CD14-positive monocyte (primary cell): ENCODE results near the gene FBF1. TPM values are rescaled to one million over a fixed set of nuclear protein-coding genes. Genes with fewer than 3 reads are reported as not detected.

Experiments
- DNase-seq, 3 donors: peaks; one replicate each; pipeline ENCODE4 v3.0.0-alpha.2; 2011 to 2022
- H2AFZ ChIP-seq: 2 replicates; pipeline ENCODE4 v1.6.0; 2012; ENCODE audit warnings: mild to moderate bottlenecking, low read depth, low read length, inconsistent platforms; ENCODE audit not compliant: insufficient read depth, poor library complexity, severe bottlenecking
- H3K27ac ChIP-seq, 2 donors: 1 replicate in 1 of 2; 2 replicates in 1 of 2; pipeline ENCODE4 v1.5.1; 2012 to 2013; ENCODE audit warnings: low read length in 2 of 2, control low read depth in 1 of 2, inconsistent platforms in 1 of 2, low read depth in 1 of 2, mild to moderate bottlenecking in 1 of 2
- H3K27me3 ChIP-seq, 2 donors: one replicate each; pipeline versions ENCODE4 v1.6.0 to v1.6.1; 2011 to 2013; ENCODE audit warnings: low read length in 2 of 2; ENCODE audit not compliant: control insufficient read depth in 2 of 2, insufficient read depth in 2 of 2
- H3K36me3 ChIP-seq, 2 donors: replicated peaks in 1 of 2; 1 replicate in 1 of 2; 2 replicates in 1 of 2; pipeline versions ENCODE4 v1.5.1 to v1.6.1; 2012 to 2013; ENCODE audit warnings: low read length in 2 of 2, control low read depth in 1 of 2, inconsistent platforms in 1 of 2, mild to moderate bottlenecking in 1 of 2; ENCODE audit not compliant: insufficient read depth in 2 of 2, control insufficient read depth in 1 of 2
- H3K4me1 ChIP-seq, 2 donors: 1 replicate in 1 of 2; 2 replicates in 1 of 2; pipeline versions ENCODE4 v1.5.1 to v1.6.1; 2012 to 2013; ENCODE audit warnings: low read length in 2 of 2, control low read depth in 1 of 2, inconsistent platforms in 1 of 2, mild to moderate bottlenecking in 1 of 2, moderate library complexity in 1 of 2; ENCODE audit not compliant: insufficient read depth in 2 of 2, control insufficient read depth in 1 of 2
- H3K4me2 ChIP-seq: replicated peaks from 2 replicates; pipeline ENCODE3; 2012; ENCODE audit warnings: low read length, moderate library complexity, mild to moderate bottlenecking; ENCODE audit not compliant: poor library complexity, severe bottlenecking; ENCODE audit errors: extremely low read depth
- H3K4me3 ChIP-seq, 3 experiments: fragments of 200-600 bp in 1 of 3; sonication (generic) in 1 of 3; replicated peaks in 1 of 3; 1 replicate in 2 of 3; 2 replicates in 1 of 3; pipeline ENCODE4 v1.5.1; 2011 to 2013; ENCODE audit warnings: low read length in 3 of 3, mild to moderate bottlenecking in 3 of 3, control low read depth in 2 of 3, low read depth in 2 of 3, inconsistent platforms in 1 of 3, moderate library complexity in 1 of 3
- H3K79me2 ChIP-seq: 2 replicates; pipeline ENCODE4 v1.6.0; 2012; ENCODE audit warnings: mild to moderate bottlenecking, control low read depth, inconsistent platforms, low read length, moderate library complexity; ENCODE audit not compliant: insufficient read depth
- H3K9ac ChIP-seq: 2 replicates; pipeline ENCODE4 v1.6.0; 2017; ENCODE audit warnings: low read length, mild to moderate bottlenecking; ENCODE audit not compliant: insufficient read depth, poor library complexity, severe bottlenecking
- H3K9me3 ChIP-seq, 2 donors: replicated peaks in 1 of 2; 1 replicate in 1 of 2; 2 replicates in 1 of 2; pipeline versions ENCODE4 v1.5.1 to v1.6.1; 2012 to 2013; ENCODE audit warnings: low read length in 2 of 2, control low read depth in 1 of 2; ENCODE audit not compliant: control insufficient read depth in 1 of 2, insufficient read depth in 1 of 2
- H4K20me1 ChIP-seq: 2 replicates; pipeline ENCODE4 v1.6.0; 2012; ENCODE audit warnings: mild to moderate bottlenecking, low read length, control low read depth, moderate library complexity; ENCODE audit not compliant: insufficient read depth
- H3K27ac Mint-ChIP-seq, 7 donors: one replicate each; pipeline ENCODE4 v1.8.0; 2020; ENCODE audit warnings: mild to moderate bottlenecking in 7 of 7, mixed read lengths in 7 of 7, moderate library complexity in 6 of 7, inconsistent platforms in 2 of 7
- H3K27me3 Mint-ChIP-seq, 3 donors: one replicate each; pipeline ENCODE4 v1.8.0; 2021 to 2022; ENCODE audit warnings: low read depth in 3 of 3, mild to moderate bottlenecking in 3 of 3, mixed read lengths in 3 of 3, moderate library complexity in 3 of 3, inconsistent platforms in 1 of 3
- H3K36me3 Mint-ChIP-seq, 2 donors: one replicate each; pipeline ENCODE4 v1.8.0; 2020; ENCODE audit warnings: mixed read lengths in 2 of 2, inconsistent platforms in 1 of 2, mild to moderate bottlenecking in 1 of 2
- H3K4me1 Mint-ChIP-seq: one replicate; pipeline ENCODE4 v1.8.0; 2020; ENCODE audit warnings: mild to moderate bottlenecking, mixed read lengths
- H3K4me3 Mint-ChIP-seq, 2 donors: one replicate each; pipeline ENCODE4 v1.8.0; 2020; ENCODE audit warnings: mild to moderate bottlenecking in 2 of 2, mixed read lengths in 2 of 2, moderate library complexity in 1 of 2
- H3K9me3 Mint-ChIP-seq, 7 donors: one replicate each; pipeline ENCODE4 v1.8.0; 2020 to 2022; ENCODE audit warnings: mixed read lengths in 7 of 7, mild to moderate bottlenecking in 6 of 7, moderate library complexity in 6 of 7, inconsistent platforms in 2 of 7
- WGBS: methylation state at CpG from one replicate; pipeline ENCODE4 v1.1.5; 2013; ENCODE audit warnings: missing lambda C conversion rate; ENCODE audit not compliant: insufficient coverage; 5-methylcytosine and 5-hydroxymethylcytosine counted together
- intact Hi-C, 2 donors: fragments of 100-400 bp; cut with micrococcal nuclease; formaldehyde crosslinking; loops; one replicate each; pipeline versions ENCODE4 v1.15.0 to v1.15.1; 2023
- polyA plus RNA-seq, 3 donors: library from polyadenylated mRNA; depleted of rRNA in 1 of 3; unstranded in 2 of 3; stranded (reverse) in 1 of 3; fragments of 300-500 nt in 2 of 3; fragments of >200 nt in 1 of 3; fragmentation: Illumina TruSeq in 2 of 3; gene quantifications; 1 replicate in 2 of 3; 2 replicates in 1 of 3; pipeline ENCODE4 v1.2.3, GENCODE V29; 2012 to 2021
- TF ChIP-seq, protein P1 (sequence below): fragments of 200-600 bp; IDR thresholded peaks from one replicate; pipeline ENCODE4 v1.8.0; 2022; ENCODE audit warnings: antibody characterized with exemption, mild to moderate bottlenecking

The FBF1 gene
- polyA plus RNA-seq, 3 donors, result 0.32 to 4.4 (median 0.62) TPM

DNA sequence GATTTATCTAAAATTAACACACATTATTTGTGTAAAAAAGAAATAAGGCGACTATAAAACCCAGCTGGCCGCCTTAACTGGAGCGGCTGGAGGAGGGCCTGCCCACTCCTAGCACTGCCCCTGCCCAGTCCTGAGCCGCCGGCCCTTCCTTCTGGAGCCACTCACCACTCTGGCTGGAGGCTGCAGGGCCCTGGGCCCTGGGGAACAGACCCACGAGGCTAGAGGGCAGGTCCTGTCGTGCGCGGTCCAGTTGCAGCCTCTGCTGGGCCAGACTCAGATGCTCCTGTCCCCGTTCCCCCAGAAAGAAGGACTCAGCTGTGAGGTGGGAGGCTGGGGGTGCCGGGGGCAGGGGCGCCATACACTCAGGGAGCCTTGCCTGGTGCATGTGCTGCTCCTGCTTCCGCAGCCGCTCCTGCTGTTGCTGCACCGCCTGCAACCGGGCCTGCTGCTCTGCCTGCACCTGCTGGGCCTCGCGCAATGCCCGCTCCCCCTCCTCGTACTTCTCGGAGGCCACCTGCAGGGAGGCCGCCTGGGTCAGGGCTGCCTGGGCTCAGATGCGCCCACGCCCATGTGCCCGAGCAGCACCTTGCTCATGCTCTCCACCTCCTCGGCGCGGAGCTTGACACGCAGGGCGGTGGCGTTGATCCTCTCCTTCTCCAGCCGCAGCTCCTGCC, 27.2 kb downstream of the FBF1 start:
- no peak overlapping the region for H3K27ac Mint-ChIP-seq
- Histone ChIP-seq H3K9me3 (no peaks in the 10 kb centered on the region), H3K4me1 (no peaks in the 10 kb centered on the region), H3K27me3 (no peaks in the 10 kb centered on the region), H3K79me2 (no peaks in the 10 kb centered on the region), H2AFZ (no peak overlapping the region), H3K4me3 (no peak overlapping the region), H3K9ac (no peak overlapping the region), H3K36me3 (no peaks in the 10 kb centered on the region), H3K27ac (no peak overlapping the region), H4K20me1 (no peaks in the 10 kb centered on the region), H3K4me2 (no peak overlapping the region)
- peaks cover 1% of the 10 kb centered on the region for H3K4me1 Mint-ChIP-seq
- intact Hi-C loops, result no loop called here
- H3K4me3 Mint-ChIP-seq, result no peak overlapping the region
- H3K27me3 Mint-ChIP-seq, result peaks cover 2 to 3% (median 2%) of the 10 kb centered on the region in 3 donors
- peak in 1 of 3 donors; percentile 2 for DNase-seq
- H3K36me3 Mint-ChIP-seq, result no peaks in the 10 kb centered on the region
- TF ChIP-seq, protein P1, sequence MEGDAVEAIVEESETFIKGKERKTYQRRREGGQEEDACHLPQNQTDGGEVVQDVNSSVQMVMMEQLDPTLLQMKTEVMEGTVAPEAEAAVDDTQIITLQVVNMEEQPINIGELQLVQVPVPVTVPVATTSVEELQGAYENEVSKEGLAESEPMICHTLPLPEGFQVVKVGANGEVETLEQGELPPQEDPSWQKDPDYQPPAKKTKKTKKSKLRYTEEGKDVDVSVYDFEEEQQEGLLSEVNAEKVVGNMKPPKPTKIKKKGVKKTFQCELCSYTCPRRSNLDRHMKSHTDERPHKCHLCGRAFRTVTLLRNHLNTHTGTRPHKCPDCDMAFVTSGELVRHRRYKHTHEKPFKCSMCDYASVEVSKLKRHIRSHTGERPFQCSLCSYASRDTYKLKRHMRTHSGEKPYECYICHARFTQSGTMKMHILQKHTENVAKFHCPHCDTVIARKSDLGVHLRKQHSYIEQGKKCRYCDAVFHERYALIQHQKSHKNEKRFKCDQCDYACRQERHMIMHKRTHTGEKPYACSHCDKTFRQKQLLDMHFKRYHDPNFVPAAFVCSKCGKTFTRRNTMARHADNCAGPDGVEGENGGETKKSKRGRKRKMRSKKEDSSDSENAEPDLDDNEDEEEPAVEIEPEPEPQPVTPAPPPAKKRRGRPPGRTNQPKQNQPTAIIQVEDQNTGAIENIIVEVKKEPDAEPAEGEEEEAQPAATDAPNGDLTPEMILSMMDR, result no peak
- peaks cover 0 to 2% (median 0%) of the 10 kb centered on the region in 7 donors for H3K9me3 Mint-ChIP-seq
- WGBS, result 98% methylated on average over 30 of the region's 32 CpGs

DNA sequence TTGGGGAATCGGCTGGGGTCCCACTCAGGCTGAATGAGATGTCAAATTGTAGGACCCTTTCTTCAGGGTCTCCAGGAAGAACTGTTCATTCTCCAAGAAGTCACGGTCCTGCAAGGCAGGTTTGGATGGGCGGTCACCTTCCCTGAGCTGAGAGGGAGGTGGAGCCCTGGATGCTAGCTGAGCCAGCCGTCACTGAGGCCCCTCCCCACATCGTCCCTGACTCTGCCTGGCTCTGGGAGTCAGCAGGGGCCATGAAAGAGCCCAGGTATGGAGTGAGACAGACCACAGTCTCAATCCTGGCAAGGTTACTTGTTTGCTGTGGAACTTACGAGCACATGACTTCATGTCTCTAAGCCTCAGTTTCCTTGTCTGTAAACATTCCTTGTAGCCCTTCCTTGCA, 30.1 kb downstream of the FBF1 start:
- intact Hi-C loops, result no loop called here
- Histone ChIP-seq H4K20me1 (no peaks in the 10 kb centered on the region), H3K4me3 (no peak overlapping the region), H3K36me3 (no peaks in the 10 kb centered on the region), H3K27ac (no peak overlapping the region), H3K4me1 (peaks cover 3 to 6% of the 10 kb centered on the region in 2 donors), H3K9ac (no peak overlapping the region), H3K27me3 (no peaks in the 10 kb centered on the region), H3K4me2 (no peak overlapping the region), H2AFZ (no peak overlapping the region), H3K79me2 (no peaks in the 10 kb centered on the region), H3K9me3 (no peaks in the 10 kb centered on the region)
- peaks cover 7% of the 10 kb centered on the region for H3K4me1 Mint-ChIP-seq
- peaks cover 0 to 3% (median 2%) of the 10 kb centered on the region in 3 donors for H3K27me3 Mint-ChIP-seq
- DNase-seq, result no peak
- TF ChIP-seq, protein P1, result no peak
- 90% methylated on average over 5 of the region's 6 CpGs for WGBS
- no peaks in the 10 kb centered on the region for H3K36me3 Mint-ChIP-seq
- H3K27ac Mint-ChIP-seq, result no peak overlapping the region
- H3K9me3 Mint-ChIP-seq, result peaks cover 0 to 2% (median 0%) of the 10 kb centered on the region in 7 donors
- no peak overlapping the region for H3K4me3 Mint-ChIP-seq
